Cardiac ventricle fibroblast (primary cell): Measurements from ENCODE around the gene PSEN1. TPM values are rescaled to one million over a fixed set of nuclear protein-coding genes. Genes with fewer than 3 reads are reported as not detected.

Source experiments
- total RNA-seq: library from RNA; depleted of rRNA; stranded (reverse); fragments of >200 nt; gene quantifications from 2 replicates; pipeline ENCODE4 v1.2.3, GENCODE V29; 2015

The PSEN1 gene
- total RNA-seq: 24.0 and 31.4 TPM in 2 replicates

GRCh38 chr14:73136387-73137225, at the start of gene PSEN1:
Gene PSEN1 (plus strand): TSS chr14:73136507. CDS start chr14:73148020, 11,513 bp downstream.

DNA sequence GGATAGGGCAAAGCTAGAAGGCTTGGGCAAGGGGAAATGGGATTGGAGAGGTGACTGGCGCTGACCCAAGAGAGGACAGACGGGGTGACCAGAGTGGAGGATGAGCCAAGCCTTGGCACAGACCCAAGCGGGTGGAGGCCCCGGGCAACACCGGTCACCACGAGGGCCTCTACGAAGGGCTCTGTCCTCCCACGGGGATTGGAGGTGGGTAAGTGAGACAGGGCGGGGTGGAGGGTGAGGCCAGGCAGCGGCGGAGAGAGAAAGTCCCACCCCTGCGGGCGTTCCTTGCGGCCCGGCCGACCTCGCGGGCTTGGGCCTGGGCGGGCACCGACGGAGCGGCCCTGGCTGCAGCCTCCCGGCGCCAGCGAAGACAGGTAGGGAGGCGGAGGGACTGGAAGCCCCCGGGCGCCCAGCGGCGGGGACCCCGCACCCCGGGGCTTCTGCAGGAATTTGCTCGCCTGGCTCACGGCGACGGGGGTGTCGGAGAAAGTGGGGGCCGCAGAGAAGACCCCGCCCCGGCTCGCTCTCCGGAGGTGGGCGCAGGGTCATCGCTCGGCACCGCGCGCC, 101.0 kb downstream of the PSEN1 start, which contains the start of gene PAPLN:
Gene PAPLN, plus strand, starts transcription at position 288 of the 567 bp plus-strand sequence. CDS start 2,273 bp downstream, outside the sequence.

Other genes starting within 250 kb of the PSEN1 start
- gene DPF3, start 242.4 kb upstream of the PSEN1 start, total RNA-seq: 0.19 and 0.29 TPM in 2 replicates
- 18.0 and 34.2 TPM in 2 replicates for gene DCAF4, start 210.0 kb upstream of the PSEN1 start, total RNA-seq
- 19.3 and 20.4 TPM in 2 replicates for gene ZFYVE1, start 109.4 kb upstream of the PSEN1 start, total RNA-seq
- gene RBM25, start 78.0 kb upstream of the PSEN1 start, total RNA-seq: 16.7 and 16.9 TPM in 2 replicates
- 33.1 and 35.6 TPM in 2 replicates for gene PAPLN, start 101.0 kb downstream of the PSEN1 start, total RNA-seq